ENCODE results near the gene PGLYRP2.
"Not testable (repeated sequence)": the region's sequence is repeated elsewhere in the genome, so short reads cannot be mapped to it uniquely, and the experiment has no call there.

Gene PGLYRP2

GRCh38 chr19:15488489-15489226, 9.4 kb upstream of the PGLYRP2 start:
- no peak for DNase-seq (ENCODE audit: low read depth)

GRCh38 chr19:15487038-15487437, 7.7 kb upstream of the PGLYRP2 start:
- DNase-seq (ENCODE audit: low read depth): no peak

GRCh38 chr19:15485768-15486167, 6.5 kb upstream of the PGLYRP2 start:
- DNase-seq (ENCODE audit: low read depth): not testable (repeated sequence)

GRCh38 chr19:15480996-15481395, 1.7 kb upstream of the PGLYRP2 start:
- DNase-seq (ENCODE audit: low read depth): not testable (repeated sequence)

- no peak for DNase-seq (ENCODE audit: low read depth)
Measured at GRCh38 chr19:15476325-15476724, 3.0 kb downstream of the PGLYRP2 start.

GRCh38 chr19:15475611-15476010, 3.7 kb downstream of the PGLYRP2 start:
- no peak for DNase-seq (ENCODE audit: low read depth)

GRCh38 chr19:15475169-15475568, 4.1 kb downstream of the PGLYRP2 start:
- DNase-seq (ENCODE audit: low read depth): no peak

GRCh38 chr19:15473821-15474220, 5.5 kb downstream of the PGLYRP2 start:
- DNase-seq (ENCODE audit: low read depth): not testable (repeated sequence)

GRCh38 chr19:15471639-15472101, 7.6 kb downstream of the PGLYRP2 start:
- no peak for DNase-seq (ENCODE audit: low read depth)

GRCh38 chr19:15469513-15470297, 9.6 kb downstream of the PGLYRP2 start:
- no peak for DNase-seq (ENCODE audit: low read depth)

GRCh38 chr19:15468675-15469512, 10.4 kb downstream of the PGLYRP2 start:
- no peak for DNase-seq (ENCODE audit: low read depth)

- DNase-seq (ENCODE audit: low read depth): no peak
Measured at GRCh38 chr19:15467734-15468214, 11.5 kb downstream of the PGLYRP2 start.

GRCh38 chr19:15466851-15467733, 12.2 kb downstream of the PGLYRP2 start:
- peak; percentile 24 for DNase-seq (ENCODE audit: low read depth)

- DNase-seq (ENCODE audit: low read depth): peak; percentile 64
Measured at GRCh38 chr19:15464394-15465385, 14.6 kb downstream of the PGLYRP2 start, which contains the start of gene RASAL3. Gene RASAL3 (minus strand): TSS chr19:15464544. CDS start chr19:15464358, 186 bp downstream.

GRCh38 chr19:15463861-15464371, 15.4 kb downstream of the PGLYRP2 start:
- peak; percentile 71 for DNase-seq (ENCODE audit: low read depth)

GRCh38 chr19:15461694-15462093, 17.6 kb downstream of the PGLYRP2 start:
- no peak for DNase-seq (ENCODE audit: low read depth)

- DNase-seq (ENCODE audit: low read depth): no peak
Measured at GRCh38 chr19:15457701-15458484, 21.4 kb downstream of the PGLYRP2 start.

GRCh38 chr19:15456871-15457700, 22.2 kb downstream of the PGLYRP2 start:
- no peak for DNase-seq (ENCODE audit: low read depth)

Measured in activated T-cell treated with anti-CD3 and anti-CD28 coated beads for 1 hour (primary cell).